ENCODE measurements around the gene CLNK.

Gene CLNK

GRCh38 chr4:10701161-10701560 is 16.6 kb upstream of the CLNK start:
- no peak for DNase-seq

DNA sequence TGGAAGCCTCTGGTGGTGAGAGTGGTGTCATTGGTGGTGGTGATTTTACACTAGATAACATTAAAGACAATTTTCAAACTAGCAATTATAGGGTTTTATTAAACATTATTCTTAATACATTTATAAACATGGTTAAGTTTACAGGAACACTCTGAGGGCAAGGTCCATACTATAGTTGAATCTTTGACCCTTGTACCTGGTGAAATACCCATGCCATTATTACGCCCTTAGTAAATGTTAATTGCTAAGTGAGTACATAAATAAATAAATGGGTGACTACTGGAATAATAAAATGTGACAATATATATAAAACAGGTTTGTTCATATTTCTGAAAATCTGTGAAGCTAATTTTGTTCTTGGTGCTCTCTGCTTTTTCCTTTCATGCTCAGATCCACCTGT is 13.6 kb upstream of the CLNK start:
- no peak for DNase-seq

GRCh38 chr4:10697086-10697485 is 12.5 kb upstream of the CLNK start:
- no peak for DNase-seq

DNA sequence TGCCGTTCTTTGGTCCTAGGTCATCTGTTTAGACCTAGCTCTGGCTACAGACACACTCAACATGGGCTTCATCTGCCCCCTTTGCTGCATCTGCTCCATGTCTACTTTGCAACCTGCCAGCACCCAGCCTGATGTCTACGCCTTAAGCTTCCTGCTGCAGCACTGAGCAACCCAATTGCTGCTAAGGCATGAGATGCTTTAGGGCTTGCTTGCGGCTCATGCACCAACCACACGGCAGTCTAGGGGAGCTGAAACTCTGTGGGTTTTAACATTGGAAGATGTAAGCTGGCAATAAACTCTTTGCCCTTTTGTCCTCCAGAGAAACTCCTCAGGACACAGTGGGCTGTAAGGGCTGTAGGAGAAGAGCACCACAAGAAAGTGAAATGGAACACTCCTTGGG is 11.7 kb upstream of the CLNK start:
- no peak for DNase-seq

DNA sequence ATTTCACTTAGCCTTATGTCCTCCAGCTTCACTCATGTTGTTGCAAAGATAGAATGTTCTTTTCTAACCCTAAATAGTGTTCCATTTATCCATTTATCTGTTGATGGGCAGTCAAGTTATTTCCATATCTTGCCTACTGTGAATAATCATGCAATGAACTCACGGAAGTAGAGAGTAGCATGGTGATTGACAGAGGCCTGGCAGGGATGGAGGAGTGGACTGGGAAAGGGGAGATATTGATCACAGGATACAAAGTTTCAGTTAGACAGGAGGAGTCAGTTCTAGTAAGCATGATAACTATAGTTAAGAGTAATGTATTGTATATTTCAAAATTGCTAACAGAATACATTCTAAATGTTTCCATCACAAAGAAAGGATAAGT is 10.3 kb upstream of the CLNK start:
- no peak for DNase-seq

GRCh38 chr4:10694151-10694827 is 9.7 kb upstream of the CLNK start:
- no peak for DNase-seq

- DNase-seq = no peak
Measured at GRCh38 chr4:10691651-10692050, 7.1 kb upstream of the CLNK start.

GRCh38 chr4:10690185-10690907 is 5.8 kb upstream of the CLNK start:
- DNase-seq = peak; percentile 18 to 24

GRCh38 chr4:10688846-10689245 is 4.3 kb upstream of the CLNK start:
- DNase-seq = no peak

GRCh38 chr4:10688022-10688421 is 3.5 kb upstream of the CLNK start:
- DNase-seq = no peak

- DNase-seq = no peak
Measured at GRCh38 chr4:10687526-10687925, 3.0 kb upstream of the CLNK start.

DNA sequence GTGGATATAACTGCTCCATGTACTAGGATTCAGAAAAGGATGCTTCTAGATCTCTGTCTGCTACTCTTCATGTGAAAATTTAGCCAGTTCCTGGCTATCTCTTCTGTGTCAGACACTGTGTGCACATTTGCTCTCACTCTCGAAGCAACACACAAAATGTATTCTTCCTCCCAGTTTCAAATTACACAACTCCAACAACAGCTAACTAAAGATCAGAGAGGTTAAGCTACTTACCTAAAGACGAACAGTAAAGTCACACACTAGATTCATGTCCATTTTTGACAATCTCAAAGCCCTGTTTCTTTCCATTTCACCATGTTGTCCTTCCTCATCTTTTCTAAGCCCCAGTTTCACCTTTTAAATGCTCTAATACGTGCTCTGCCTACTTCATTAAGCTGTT is 2.2 kb downstream of the CLNK start:
- no peak for DNase-seq

- no peak for DNase-seq
Measured at GRCh38 chr4:10677796-10678497, 6.6 kb downstream of the CLNK start.

DNA sequence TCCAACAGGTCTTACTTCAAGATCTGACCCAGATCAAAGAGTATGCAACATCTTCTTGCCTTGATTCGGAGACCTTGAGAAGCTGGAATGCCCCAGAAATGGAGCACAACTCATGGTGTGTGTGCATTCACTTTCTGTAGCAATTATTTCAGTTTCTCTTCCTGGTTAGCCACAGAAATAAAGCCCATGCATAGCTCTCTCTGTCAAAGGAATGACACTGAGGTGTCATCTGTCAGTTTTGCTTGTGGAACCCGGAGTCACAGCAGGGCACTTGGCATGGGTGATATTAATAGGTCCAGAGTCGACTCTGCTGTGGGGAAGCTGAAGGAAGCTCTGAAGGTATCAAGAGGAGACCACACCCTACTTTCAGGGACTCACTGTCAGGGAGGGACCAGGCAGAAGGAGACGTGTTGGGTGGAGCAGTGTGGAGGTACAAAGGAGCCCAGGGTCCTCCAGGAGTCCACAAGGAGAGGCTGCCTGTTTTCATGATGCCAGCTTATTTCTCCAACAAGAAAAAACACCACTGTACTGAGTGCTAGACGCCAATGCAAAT is 10.7 kb downstream of the CLNK start:
- DNase-seq = no peak

DNA sequence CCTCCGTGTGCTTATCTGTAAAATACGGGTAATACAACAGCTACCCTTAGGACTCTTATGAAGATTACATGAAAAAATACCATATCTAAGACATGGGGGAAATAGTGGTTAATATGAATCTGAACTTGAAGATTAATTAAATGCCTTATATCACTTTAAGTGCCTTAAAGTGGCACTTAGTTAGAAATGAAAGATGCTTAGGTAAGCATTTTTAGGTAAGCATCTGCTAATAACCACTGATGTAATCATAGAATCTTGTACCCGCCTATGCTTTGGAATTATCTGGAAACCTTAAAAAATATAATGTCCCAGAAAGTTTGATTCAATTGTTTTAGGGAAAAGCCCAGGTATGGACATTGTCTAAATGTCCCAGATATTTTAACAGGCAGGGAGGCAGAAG is 12.2 kb downstream of the CLNK start:
- DNase-seq = no peak

DNA sequence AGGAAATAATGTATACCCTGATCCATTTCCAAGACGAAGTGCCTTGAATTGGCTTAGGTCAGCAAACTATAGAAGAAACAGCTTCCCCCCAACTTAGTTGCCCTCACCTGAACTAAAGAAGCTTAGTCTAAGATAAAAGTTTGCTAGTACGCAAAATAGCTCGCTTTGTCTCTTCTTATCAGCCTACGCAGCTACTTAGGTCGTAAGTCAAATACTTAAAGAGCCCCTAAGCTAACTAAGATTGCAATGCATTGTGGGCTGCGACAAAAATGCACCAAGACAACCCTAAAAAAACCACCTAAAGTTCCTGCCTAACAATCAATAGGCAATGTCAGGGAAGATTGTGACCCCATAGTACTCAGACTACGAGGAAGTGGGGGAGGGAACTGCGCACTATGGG is 12.8 kb downstream of the CLNK start:
- no peak for DNase-seq

- DNase-seq = no peak
Measured at GRCh38 chr4:10671366-10671765, 13.2 kb downstream of the CLNK start.

DNA sequence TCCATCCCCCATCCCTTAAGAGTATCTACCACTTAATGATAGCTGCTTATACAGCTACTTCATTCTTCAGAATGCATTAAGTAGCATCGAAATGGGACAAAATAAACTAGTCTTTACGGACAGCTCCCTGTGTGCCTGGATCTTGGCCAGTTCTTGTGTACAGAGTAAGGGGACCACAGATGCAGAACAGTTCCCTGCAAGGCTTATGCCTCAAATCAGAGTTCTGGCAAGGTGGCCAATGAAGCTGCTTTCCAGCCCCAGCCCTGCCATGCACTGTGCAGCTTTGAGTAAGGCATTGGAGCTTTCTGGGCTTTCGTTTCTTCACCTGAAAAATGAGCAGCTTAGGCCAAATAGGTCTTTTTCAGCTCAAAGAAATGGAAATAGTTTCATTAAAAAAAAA is 14.2 kb downstream of the CLNK start:
- DNase-seq = no peak

GRCh38 chr4:10667701-10668326 is 16.8 kb downstream of the CLNK start:
- DNase-seq = no peak

DNA sequence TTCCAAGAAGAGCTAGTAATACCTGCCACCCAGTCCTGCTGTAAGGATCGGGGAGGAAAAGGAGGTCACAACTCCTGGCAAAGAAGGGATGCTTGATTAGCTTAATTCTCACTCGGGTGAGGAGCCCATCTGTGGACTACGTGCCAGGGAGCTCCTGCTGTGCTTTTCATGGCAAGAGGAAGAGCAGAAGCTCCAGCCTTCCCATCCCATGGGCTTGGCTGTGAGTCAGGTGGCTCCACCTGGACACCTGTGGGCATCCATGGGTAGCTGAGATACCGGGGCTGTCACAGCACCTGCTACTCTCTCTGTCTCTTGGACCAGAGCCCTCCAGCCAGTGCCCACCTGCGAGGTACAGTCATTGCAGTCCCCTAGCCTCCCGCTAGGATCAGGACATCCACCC is 18.0 kb downstream of the CLNK start:
- DNase-seq = no peak

DNA sequence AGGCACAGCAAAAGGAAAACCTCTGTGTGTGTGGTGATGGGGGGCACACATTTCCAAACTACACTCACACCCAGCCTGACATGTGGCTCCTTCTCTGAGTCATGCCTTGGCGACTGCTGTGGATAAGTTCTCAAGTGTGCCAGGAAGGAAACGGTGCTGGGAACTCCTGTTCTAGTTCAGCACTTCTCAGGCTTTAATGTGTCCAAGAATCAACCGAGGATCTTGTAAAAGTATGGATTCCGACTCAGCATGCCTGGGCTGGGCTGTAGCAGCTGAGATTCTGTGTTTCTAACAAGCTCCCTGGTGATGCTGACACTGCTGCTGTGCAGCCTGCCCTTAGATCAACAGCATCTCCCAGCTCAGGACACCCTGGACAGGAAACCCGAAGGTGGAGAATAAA is 20.2 kb downstream of the CLNK start:
- DNase-seq = no peak

- no peak for DNase-seq
Measured at GRCh38 chr4:10662937-10663336, 21.6 kb downstream of the CLNK start.

DNA sequence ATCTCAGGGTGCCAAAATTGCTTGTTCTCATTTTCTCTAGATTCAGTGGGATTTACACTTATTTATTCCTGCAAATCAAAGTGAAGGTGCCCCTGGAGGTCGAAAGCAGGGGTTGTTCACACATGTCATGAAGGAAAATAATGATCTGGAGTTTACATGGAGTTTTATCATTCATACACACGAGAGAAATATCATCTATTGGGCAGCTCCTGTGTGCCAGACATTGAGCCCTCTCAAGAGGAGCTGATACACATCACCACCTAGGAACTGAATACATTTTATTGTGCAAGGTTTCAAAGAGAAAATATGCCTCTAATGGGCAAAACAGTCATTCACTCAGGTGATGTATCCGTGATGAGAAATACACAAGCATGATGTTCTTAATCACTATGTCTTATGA is 23.5 kb downstream of the CLNK start:
- no peak for DNase-seq

Data from inflammatory macrophage (primary cell).